DOHH2 (cell line): Measurements from ENCODE around the gene TBC1D25.
A peak's percentile ranks its signal among the peaks of the same experiment; 100 is the strongest.

Experiments
- H3F3A ChIP-seq: fragments of 200-600 bp; sonication (generic), shearing (Covaris generic); 2 replicates; pipeline ENCODE4 v1.6.0; 2016; ENCODE audit warnings: antibody characterized with exemption, mild to moderate bottlenecking; ENCODE audit not compliant: control insufficient read depth, insufficient read depth
- H3K27ac ChIP-seq: fragments of 200-600 bp; sonication (generic); 2 replicates; pipeline ENCODE4 v1.5.1; 2014; ENCODE audit warnings: low read depth, mild to moderate bottlenecking, low read length, moderate library complexity
- H3K27me3 ChIP-seq: fragments of 200-600 bp; sonication (generic); 2 replicates; pipeline ENCODE4 v1.6.1; 2014; ENCODE audit warnings: mild to moderate bottlenecking, low read length, mixed read lengths; ENCODE audit not compliant: control insufficient read depth
- H3K36me3 ChIP-seq: fragments of 200-600 bp; sonication (generic); 2 replicates; pipeline ENCODE4 v1.6.1; 2014; ENCODE audit warnings: mild to moderate bottlenecking, low read length, moderate library complexity, mixed read lengths; ENCODE audit not compliant: control insufficient read depth
- H3K4me1 ChIP-seq: fragments of 200-600 bp; sonication (generic); 2 replicates; pipeline ENCODE4 v1.6.1; 2014; ENCODE audit warnings: mild to moderate bottlenecking, low read length, mixed read lengths; ENCODE audit not compliant: control insufficient read depth
- H3K4me2 ChIP-seq: fragments of 200-600 bp; sonication (generic); 2 replicates; pipeline ENCODE4 v1.6.0; 2014; ENCODE audit warnings: mild to moderate bottlenecking, low read length, moderate library complexity
- H3K4me3 ChIP-seq: fragments of 200-600 bp; sonication (generic); 2 replicates; pipeline ENCODE4 v1.5.1; 2014; ENCODE audit warnings: mild to moderate bottlenecking, low read length, mixed read lengths
- H3K79me2 ChIP-seq: fragments of 200-600 bp; sonication (generic); 2 replicates; pipeline ENCODE4 v1.6.1; 2014; ENCODE audit warnings: mild to moderate bottlenecking, low read length, mixed read lengths; ENCODE audit not compliant: control insufficient read depth
- H3K9me2 ChIP-seq: fragments of 200-600 bp; sonication (generic); replicated peaks from 2 replicates; pipeline ENCODE4 v1.6.1; 2014; ENCODE audit warnings: mild to moderate bottlenecking, low read length, mixed read lengths; ENCODE audit not compliant: control insufficient read depth
- H3K9me3 ChIP-seq: fragments of 200-600 bp; sonication (generic); 2 replicates; pipeline ENCODE4 v1.6.1; 2014; ENCODE audit warnings: antibody characterized with exemption, low read length, mixed read lengths; ENCODE audit not compliant: control insufficient read depth, insufficient read depth
- H4K20me1 ChIP-seq: fragments of 200-600 bp; sonication (generic); 2 replicates; pipeline ENCODE4 v1.6.0; 2014; ENCODE audit warnings: low read depth, mild to moderate bottlenecking, antibody characterized with exemption, low read length, moderate library complexity; ENCODE audit not compliant: control insufficient read depth, insufficient read depth
- CTCF ChIP-seq: fragments of 200-600 bp; sonication (generic); IDR thresholded peaks from one replicate; pipeline ENCODE4 v1.5.1; 2014; ENCODE audit warnings: antibody characterized with exemption, mild to moderate bottlenecking, low read depth, low read length; ENCODE audit not compliant: poor library complexity, severe bottlenecking
- EZH2phosphoT487 ChIP-seq: fragments of 200-600 bp; sonication (generic); IDR thresholded peaks from 2 replicates; pipeline ENCODE4 v1.6.1; 2017; ENCODE audit warnings: borderline replicate concordance, mild to moderate bottlenecking, antibody characterized with exemption, low read length, moderate library complexity, mixed read lengths

TBC1D25 gene

GRCh38 chrX:48491809-48492208 is 47.7 kb upstream of the TBC1D25 start:
- no peak overlapping the region for H3K4me2 ChIP-seq
- H3K4me3 ChIP-seq, result no peak overlapping the region
- TF ChIP-seq EZH2phosphoT487 (no peak), CTCF (no peak)
- H3K9me3 ChIP-seq, result no peaks in the 10 kb centered on the region
- H3F3A ChIP-seq, result no peaks in the 10 kb centered on the region
- H3K9me2 ChIP-seq, result no peaks in the 10 kb centered on the region
- H4K20me1 ChIP-seq, result no peaks in the 10 kb centered on the region
- H3K4me1 ChIP-seq, result no peaks in the 10 kb centered on the region
- H3K79me2 ChIP-seq, result no peaks in the 10 kb centered on the region
- no peak overlapping the region for H3K27ac ChIP-seq
- no peaks in the 10 kb centered on the region for H3K27me3 ChIP-seq
- no peaks in the 10 kb centered on the region for H3K36me3 ChIP-seq

GRCh38 chrX:48492293-48492910 is 47.1 kb upstream of the TBC1D25 start:
- no peaks in the 10 kb centered on the region for H3F3A ChIP-seq
- no peak overlapping the region for H3K4me3 ChIP-seq
- H3K4me2 ChIP-seq, result no peak overlapping the region
- no peaks in the 10 kb centered on the region for H3K36me3 ChIP-seq
- no peaks in the 10 kb centered on the region for H3K4me1 ChIP-seq
- H3K27ac ChIP-seq, result no peak overlapping the region
- no peaks in the 10 kb centered on the region for H4K20me1 ChIP-seq
- H3K27me3 ChIP-seq, result no peaks in the 10 kb centered on the region
- TF ChIP-seq EZH2phosphoT487 (no peak), CTCF (no peak)
- no peaks in the 10 kb centered on the region for H3K9me2 ChIP-seq
- no peaks in the 10 kb centered on the region for H3K9me3 ChIP-seq
- H3K79me2 ChIP-seq, result no peaks in the 10 kb centered on the region

DNA sequence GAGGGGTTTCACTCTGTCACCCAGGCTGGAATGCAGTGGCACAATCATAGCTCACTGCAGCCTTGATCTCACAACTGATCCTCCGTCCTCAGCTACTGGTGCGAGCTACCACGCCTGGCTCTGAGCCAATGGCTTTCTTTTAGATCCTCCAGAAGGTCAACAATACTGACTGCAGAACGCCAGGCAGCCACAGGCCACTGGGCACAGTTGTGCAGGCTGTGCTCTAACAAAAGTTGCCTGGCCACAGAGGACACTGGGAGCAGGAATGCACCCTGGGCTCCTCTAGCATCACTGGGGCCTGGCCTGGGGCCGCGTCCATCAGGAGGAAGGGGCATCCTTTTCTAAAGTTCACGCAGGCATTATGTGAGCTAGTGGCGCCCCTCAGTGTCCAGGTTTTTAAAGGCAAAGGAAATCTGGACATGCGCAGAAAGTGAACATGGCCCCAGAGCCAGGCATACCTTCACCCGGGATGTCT is 45.6 kb upstream of the TBC1D25 start:
- no peak overlapping the region for H3K27ac ChIP-seq
- no peak overlapping the region for H3K4me2 ChIP-seq
- no peaks in the 10 kb centered on the region for H3K36me3 ChIP-seq
- 0 out of 2 replicates have a peak, but pooled peaks cover 2% of the 10 kb centered on the region for H3K27me3 ChIP-seq
- no peak overlapping the region for H3K4me3 ChIP-seq
- no peaks in the 10 kb centered on the region for H4K20me1 ChIP-seq
- H3K9me2 ChIP-seq, result no peaks in the 10 kb centered on the region
- no peaks in the 10 kb centered on the region for H3F3A ChIP-seq
- TF ChIP-seq EZH2phosphoT487, result no peak
- TF ChIP-seq CTCF, result peak; percentile 52
- no peaks in the 10 kb centered on the region for H3K9me3 ChIP-seq
- no peaks in the 10 kb centered on the region for H3K79me2 ChIP-seq
- no peaks in the 10 kb centered on the region for H3K4me1 ChIP-seq
